Endometrial microvascular endothelial cells (primary cell): ENCODE data around the gene RYR2. TPM values are rescaled to one million over a fixed set of nuclear protein-coding genes. Genes with fewer than 3 reads are reported as not detected.
"Not testable (repeated sequence)": the region's sequence is repeated elsewhere in the genome, so short reads cannot be mapped to it uniquely, and the experiment has no call there.

Experiments used
- in situ Hi-C: cut with HindIII; loops from 2 replicates; pipeline ENCODE4 v1.10.0; 2017; ENCODE audit warnings: low sequenced_read_pairs, low pct_unique_long_range_greater_than_20kb; ENCODE audit errors: inconsistent ontology term
- total RNA-seq: library from RNA; depleted of rRNA; stranded (reverse); fragments of >200 nt; gene quantifications from one replicate; pipeline ENCODE4 v1.2.3, GENCODE V29; 2015; ENCODE audit errors: inconsistent ontology term

RYR2 gene
- total RNA-seq, 1 donor from 2014 or later, result not detected

DNA sequence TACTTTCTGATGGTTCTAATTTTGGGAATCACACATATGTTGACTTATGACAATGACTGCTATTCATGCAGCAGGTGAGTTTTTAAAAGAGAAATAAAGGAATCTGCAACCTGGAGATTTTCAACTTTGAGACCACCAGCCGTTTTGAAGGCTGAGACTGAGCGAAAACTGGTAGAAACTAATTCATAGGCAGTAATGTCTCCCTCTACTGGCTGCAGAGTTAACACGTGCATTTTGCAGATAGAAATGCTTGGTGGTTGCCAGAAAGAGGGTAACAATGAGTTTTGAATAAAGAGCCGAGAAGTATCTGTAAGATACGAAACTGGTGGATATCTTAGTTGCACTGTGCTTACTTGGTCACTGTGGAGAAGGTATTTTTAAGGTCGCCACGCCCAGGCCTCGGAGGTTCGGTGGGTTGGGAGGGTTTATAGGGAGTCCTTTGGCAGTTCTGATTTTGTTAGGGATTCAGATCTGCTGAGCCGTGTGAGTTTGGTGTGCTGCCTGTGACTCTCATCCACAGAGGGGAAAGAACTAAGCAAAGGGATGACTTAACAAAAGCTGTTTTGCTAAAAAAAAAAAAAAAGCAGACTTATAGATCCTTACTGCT, 83.0 kb downstream of the RYR2 start:
- in situ Hi-C loops, result no loop called here

DNA sequence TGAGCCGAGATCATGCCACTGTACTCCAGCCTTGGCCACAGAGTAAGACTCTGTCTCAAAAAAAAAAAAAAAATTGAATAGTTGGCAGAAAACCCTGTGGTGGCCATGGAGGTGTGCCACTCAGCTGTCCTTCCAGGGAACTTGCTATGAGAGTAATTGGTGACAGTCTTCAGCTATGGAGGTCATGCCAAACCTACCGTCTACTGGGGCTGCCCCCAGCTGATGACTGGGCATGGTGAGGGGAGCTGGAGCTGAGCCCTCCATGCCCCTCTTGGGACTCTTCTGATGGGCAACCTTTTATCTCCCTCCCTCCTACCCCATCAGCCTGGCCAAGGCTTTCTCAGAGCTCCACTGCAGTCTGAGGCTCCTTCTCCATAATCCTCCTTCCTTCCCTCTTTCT, 84.2 kb downstream of the RYR2 start:
- in situ Hi-C loops, result no loop called here

DNA sequence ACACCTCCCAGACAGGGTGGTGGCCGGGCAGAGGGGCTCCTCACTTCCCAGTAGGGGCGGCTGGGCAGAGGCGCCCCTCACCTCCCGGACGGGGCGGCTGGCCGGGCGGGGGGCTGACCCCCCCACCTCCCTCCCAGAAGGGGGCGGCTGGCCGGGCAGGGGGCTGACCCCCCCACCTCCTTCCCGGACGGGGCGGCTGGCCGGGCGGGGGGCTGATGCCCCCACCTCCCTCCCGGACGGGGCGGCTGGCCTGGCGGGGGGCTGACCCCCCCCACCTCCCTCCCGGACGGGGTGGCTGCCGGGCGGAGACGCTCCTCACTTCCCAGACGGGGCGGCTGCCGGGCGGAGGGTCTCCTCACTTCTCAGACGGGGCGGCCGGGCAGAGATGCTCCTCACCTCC, 85.3 kb downstream of the RYR2 start:
- in situ Hi-C loops, result not testable (repeated sequence)

DNA sequence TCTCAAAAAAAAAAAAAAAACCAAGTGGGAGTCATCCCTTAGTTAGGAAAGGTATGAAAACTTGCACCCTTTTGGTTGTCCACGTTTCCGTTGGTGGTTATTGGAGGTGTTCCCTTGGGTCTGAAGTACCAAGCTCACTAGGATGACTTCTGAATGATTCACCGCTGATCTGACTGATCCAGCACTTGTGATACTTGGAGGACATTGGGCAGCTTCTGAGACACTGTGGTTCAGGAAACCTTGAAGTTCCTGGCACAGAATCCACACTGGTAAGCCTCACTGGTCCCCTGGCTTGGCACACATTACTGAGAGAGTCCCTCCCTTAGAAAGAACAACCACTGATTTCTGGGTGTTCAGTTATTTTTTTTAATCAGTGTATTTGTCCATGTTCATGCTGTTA, 91.9 kb downstream of the RYR2 start:
- in situ Hi-C loops, result no loop called here

DNA sequence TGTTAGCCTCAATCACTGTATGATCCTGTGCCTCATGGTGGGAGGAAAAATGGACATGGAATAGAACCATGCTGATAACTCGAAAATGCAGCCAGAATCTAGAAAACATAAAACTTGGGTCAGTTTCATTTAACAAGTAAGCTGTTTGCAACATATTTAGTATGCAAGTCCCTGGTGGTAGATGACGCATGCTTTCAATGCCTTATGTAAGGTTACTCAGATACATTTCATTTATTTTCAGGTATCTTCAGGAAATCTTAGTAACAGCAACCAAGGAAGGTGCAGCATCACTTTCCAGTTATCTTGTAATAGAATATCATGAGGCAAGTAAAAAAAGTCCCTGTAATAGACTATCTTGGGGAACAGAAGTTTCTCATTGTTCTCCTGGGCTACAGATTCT, 92.9 kb downstream of the RYR2 start:
- in situ Hi-C loops, result no loop called here

DNA sequence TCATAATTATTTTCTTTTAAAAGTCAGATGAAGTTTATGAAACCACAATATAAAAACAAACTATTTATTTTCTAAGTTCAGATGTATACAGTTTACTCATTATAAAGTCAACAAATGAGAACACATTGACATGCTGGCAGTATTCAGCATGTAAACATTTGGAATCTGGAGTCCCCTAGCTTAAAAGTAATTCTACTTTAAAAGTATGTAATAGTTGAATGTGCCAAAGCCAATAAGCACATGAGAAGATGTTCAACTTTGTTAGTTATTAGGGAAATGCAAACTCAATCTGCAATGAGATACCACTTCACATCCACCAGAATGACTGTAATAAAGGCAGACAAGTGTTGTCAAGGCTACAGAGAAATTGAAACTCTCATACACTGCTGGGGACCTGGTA, 96.6 kb downstream of the RYR2 start:
- in situ Hi-C loops, result no loop called here

DNA sequence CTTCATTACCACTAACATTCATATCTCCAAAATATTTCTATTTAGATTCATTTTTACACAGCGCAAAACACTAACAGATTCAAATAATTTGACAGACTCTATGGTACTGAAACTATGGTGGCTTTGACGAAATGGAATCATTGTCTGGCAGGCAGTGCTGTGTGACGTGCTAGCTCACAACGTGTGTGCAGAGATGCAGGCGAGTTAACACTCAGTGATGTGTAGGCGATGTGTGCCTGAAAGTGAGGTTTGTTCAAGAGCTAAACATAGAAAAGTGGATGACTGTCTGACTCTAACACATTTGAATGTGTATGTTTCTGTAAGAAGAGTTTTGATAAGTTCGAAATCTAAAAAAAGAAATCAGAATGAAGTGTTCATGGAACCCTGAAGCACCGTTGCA, 97.7 kb downstream of the RYR2 start:
- in situ Hi-C loops, result no loop called here

DNA sequence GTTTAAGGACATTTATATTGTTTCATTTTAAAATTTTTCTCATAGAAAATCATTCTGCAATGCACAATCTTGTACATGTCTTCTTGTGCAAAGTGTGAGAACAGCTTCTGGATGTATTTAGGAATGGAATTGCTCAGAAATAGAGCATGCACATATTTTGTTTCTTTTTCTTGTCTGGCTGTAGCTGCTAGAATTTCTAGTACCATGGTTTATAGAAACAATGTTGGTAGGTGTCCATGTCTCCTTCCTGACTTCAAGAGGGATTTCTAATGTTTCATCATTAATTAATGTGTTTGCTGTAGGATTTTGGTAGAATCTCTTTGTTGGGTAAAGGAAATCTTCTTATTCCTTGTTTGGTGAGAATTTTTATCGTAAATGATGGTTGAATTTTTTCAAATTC, 99.0 kb downstream of the RYR2 start:
- in situ Hi-C loops, result no loop called here

DNA sequence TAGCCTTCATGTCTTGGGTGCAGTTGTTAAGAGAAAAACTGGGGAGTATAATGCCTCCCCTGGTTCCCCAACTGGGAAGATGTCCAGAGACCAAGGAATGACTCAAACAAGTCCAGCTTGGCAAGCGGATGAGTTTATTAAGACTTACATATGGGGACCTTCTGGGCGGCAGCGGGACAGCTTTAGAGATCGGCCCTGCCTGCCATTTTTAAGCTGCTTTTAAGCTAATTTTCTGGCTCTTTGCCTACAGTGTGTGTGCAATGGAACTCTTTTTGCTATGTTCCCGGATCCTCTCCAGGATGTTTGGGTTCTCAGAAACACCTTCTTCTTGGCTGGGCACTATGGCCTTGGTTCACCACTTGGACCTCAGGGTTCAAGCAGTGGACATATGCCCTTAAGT, 99.5 kb downstream of the RYR2 start:
- in situ Hi-C loops, result no loop called here

DNA sequence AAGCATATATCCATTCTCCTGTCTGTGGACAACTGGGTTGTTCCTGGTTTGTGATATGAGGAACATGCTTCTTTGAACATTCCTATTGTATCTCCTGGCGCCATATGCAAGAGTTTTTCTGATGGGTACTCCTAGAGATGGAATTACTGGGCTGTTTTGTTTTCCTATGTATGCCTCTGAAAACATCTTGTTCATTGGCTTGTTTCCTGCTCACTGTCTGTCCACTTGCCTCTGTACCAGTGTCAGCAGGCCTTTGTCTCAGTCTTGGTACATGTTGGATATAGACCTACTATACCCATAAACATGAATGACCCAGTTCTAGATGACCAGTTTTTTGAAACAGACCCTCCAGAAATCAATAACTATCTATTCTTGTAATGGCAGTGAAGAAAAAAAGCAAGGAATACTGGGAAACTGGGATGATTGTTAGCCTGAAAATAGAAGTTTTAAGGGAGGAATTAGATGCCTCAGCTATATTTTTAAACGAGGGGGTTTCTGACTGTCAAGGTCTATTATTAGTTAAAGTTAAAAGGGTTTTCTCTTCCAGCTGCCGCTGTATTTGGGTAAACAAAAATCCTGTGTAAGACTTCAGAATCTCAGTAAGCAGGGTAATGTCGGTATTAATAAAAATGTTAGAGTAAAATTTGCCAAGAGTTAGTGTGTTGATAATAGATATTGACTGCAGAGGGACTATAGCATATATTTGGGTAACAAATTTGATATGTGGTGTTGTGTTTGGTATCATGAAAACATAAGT, 103.6 kb downstream of the RYR2 start:
- in situ Hi-C loops, result no loop called here

DNA sequence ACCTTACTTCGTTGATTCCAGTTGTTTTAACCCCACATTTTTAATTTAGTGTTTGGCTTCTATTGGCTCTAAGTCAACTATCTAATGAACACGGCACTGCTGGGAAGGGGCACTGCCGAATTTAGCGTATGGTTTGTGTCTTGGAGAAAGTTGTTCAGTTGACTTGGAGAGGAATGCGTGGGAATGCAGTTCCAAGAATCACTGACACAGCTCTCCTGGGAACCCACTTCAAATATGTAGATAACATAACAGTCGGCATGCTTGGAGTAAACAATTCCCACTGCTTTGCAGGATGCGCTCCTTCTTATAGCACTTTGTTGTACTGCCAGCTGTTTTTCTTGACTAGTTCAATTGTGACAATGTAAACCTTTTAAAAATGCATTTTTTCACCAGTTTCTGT, 104.3 kb downstream of the RYR2 start:
- in situ Hi-C loops, result no loop called here

DNA sequence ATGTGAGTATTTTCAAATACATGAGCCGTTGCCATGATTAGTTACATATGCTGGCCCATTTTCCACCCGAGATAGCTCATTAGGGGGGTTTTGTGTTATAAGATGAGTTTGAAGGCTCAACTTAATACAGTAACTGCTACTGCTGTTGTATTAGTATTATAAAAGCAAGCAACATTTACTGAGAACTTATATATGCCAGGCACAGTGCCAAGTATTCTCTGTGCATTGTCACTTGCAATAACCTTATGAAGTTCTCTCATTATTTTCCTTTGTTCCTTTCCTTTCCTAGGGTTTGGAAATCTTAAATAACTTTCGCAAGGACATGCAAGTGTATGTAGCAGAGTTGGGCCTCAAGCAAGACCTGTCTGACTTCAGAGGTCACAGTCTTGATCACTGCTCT, 107.9 kb downstream of the RYR2 start:
- in situ Hi-C loops, result no loop called here

DNA sequence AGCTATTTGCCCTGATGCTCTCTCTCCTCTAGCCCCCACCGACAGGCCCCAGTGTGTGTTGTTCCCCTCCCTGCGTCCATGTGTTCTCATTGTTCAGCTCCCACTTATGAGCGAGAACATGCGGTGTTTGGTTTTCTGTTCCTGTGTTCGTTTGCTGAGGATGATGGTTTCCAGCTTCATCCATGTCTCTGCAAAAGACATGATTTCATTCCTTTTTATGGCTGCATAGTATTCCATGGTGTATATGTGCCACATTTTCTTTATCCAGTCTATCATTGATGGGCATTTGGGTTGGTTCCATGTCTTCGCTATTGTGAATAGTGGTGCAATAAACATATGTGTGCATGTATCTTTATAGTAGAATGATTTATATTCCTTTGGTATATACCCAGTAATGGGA, 110.0 kb downstream of the RYR2 start:
- in situ Hi-C loops, result not testable (repeated sequence)

DNA sequence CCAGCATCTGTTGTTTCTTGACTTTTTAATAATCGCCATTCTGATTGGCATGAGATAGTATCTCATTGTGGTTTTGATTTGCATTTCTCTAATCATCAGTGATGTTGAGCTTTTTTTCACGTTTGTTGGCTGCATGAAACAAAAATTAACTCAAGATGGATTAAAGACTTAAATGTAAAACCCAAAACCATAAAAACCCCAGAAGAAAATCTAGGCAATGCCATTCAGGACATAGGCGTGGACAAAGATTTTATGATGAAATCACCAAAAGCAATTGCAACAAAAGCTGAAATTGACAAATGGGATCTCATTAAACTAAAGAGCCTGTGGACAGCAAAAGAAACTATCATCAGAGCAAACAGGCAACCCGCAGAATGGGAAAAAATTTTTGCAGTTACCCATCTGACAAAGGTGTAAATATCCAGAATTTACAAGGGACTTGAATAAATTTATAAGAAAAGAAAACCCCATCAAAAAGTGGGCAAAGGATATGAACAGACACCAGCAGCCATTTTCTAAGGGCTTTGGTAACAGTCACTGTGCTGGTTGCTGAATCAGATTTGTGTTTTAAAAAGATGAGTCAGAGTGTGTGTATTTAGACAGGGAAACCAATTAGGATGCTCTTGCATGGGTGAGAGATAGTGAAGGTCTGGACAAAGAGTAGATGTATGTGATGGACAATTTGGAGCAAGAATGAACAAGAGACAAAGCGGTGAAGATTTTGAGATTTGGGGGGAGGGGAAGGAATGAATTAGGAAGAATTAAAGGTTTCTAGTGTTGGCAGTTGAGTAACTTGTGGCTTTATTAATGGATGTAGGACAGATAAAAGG, 110.7 kb downstream of the RYR2 start:
- in situ Hi-C loops, result no loop called here

DNA sequence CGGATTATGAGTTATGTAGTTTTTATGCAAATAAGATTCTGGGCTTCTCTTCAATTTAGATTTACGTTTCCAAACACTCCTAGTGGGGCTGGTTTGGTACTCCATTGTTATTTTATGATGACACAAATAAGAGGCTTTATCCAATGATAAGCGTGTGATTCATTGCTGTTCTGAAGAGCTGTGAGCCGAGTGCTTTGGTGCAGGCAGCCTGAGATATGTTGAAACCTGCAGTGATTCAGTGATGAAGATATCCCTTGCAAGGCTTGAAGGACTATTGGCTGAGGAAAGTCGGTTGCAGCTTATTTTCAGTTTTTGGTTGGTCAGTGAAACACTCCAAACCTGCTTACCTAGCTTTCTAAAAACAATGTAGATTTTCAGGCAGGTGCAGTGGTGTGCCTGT, 112.2 kb downstream of the RYR2 start:
- in situ Hi-C loops, result no loop called here

DNA sequence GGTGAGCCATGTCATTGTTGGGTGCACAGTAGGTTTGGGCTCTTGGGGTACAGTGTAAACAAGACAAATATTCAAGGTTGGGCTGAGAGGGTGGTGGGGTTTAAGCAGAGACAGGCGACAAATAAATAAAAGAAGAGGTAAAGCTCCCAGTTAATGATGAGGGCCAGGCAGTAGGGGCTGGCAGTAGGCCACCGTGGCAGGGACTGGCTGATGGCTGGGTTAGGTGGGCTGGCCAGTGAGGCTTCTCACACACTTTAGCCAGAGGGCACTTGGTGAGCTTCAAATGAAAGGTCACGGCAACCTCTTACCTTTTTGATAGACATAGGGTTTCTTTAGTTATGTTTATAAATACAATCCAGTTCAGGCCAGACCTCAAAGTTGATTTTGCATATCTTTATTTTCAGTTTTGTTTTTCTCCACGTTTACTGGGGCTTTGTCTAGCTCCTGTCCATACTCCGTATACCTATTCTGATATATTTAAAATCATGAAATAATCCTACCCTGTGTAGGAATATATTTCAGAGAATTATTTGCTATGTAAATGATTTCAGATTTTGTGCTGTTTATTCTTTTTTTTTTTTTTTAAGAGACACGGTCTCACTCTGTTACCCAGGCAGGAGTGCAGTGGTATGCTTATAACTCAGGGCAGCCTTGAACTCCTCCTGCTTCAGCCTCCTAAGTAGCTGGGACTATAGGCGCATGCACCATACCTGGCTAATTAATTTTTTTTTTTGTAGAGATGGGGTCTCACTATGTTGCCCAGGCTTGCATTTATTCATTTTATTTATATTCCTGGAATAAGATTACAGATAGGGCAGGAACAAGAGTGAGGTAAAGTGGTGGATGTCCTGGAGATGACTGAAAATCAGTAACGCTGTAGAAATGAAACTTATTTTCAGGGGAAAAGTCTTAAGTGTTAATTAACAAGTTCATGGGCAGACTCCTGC, 122.7 kb downstream of the RYR2 start:
- in situ Hi-C loops, result no loop called here

DNA sequence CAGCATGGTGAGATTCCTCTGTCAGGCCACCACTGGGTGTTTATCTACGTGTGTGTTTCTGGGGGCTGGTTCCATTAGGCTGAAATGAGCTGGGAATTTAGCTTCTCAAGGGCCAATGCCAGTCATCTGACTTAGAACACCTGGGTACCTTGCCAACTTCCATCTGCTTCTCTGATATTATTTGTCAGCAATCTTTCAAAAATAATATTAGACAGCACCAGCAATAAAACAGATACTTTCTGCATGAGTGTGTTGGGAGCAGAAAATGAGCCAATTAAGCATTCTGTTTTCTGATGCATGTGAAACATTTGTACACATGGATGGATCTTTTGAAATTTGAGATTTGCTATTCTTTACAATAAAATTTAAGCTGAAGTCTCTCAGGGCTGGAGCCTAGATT, 124.1 kb downstream of the RYR2 start:
- in situ Hi-C loops, result no loop called here

DNA sequence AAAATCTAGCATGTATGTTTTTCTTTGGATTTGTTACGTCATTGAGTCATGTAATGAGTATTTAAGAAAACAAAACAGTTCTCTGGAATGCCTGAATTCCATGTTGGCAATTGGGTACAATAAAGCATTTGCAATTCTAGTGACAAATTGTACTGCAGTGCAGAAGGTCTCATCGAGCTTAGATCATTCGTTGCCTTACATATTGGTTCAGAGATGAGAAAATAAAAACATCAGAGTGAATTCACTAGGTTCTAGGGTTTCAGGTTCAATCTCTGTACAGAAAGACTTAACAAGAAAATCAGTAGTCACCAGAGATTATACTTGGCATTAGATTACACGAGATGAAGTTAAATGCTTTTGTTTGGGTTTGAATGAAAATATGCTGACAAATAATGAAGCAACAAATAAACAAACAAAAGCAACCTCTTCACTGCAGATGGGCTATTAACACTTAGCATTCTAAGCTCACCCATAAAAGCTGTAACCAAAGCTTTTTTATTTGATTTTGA, 124.7 kb downstream of the RYR2 start:
- in situ Hi-C loops, result no loop called here

DNA sequence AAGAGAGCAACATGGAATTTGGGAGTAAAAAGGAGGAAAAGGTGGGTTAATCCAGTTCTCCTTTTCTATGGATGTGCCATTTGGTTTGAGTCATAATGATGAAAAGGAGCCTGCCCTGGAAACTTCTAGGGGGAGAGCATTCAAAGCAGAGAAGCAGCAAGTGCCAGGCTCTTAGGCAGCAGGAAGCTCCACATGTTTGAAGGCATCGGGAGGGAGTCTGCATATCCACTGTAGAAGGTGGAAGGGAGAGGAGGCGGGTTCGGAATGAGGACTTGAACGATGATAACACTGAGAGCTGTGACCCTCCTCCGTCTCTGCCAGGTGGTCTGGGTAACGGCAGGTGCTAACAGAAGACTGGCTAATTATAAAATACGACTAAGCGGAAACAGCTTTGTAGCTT, 128.2 kb downstream of the RYR2 start:
- in situ Hi-C loops, result no loop called here
